ENCODE results near the gene SLC13A2.

DNA sequence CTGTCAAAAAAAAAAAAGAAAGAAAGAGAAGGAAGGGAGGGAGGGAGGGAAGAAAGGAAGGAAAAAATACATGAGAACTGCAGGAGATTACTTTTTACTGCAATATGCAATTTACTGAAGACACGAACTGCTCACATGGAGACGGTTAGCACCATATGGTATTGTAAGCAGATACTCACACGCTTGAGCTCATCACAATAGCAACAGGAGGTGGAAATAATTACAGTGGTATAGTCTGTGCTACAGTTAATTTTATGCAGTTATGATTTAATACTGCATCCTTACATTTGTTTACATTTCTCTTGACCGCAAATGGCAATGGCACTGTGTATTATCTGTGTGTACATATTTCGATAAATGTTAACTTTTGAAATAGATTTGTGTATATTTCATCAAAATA, 46.1 kb upstream of the SLC13A2 start:
- TF ChIP-seq POLR2AphosphoS5 (IDR thresholded peaks at IDR 0.05) (no peak), CTCF (IDR thresholded peaks at IDR 0.05) (no peak), POLR2A (IDR thresholded peaks at IDR 0.05) (no peak)
